Colonic mucosa (tissue), 4 donors: Measurements from ENCODE around the gene PIP5K1B. TPM values are rescaled to one million over a fixed set of nuclear protein-coding genes. Genes with fewer than 3 reads are reported as not detected.
A peak's percentile ranks its signal among the peaks of the same experiment; 100 is the strongest.

ENCODE experiments used
- DNase-seq: peaks from one replicate; pipeline ENCODE4 v3.0.0-alpha.2; 2020
- H3K27ac ChIP-seq: fragments of 200-600 bp; one replicate; pipeline ENCODE4 v1.8.0; 2021
- H3K27me3 ChIP-seq: fragments of 200-600 bp; one replicate; pipeline ENCODE4 v1.8.0; 2021
- H3K36me3 ChIP-seq: fragments of 200-600 bp; one replicate; pipeline ENCODE4 v1.8.0; 2021
- H3K4me1 ChIP-seq: fragments of 200-600 bp; one replicate; pipeline ENCODE4 v1.8.0; 2021; ENCODE audit warnings: mild to moderate bottlenecking
- H3K4me3 ChIP-seq: fragments of 200-600 bp; one replicate; pipeline ENCODE4 v1.8.0; 2021
- H3K9ac ChIP-seq, 2 donors: one replicate each; pipeline ENCODE4 v1.7.0; 2013; ENCODE audit warnings: control low read depth in 2 of 2, low read depth in 2 of 2, low read length in 2 of 2
- H3K9me3 ChIP-seq: fragments of 200-600 bp; one replicate; pipeline ENCODE4 v1.8.0; 2021
- intact Hi-C: fragments of 100-400 bp; cut with DNase I; formaldehyde crosslinking; loops from one replicate; pipeline ENCODE4 v1.14.1; 2022
- total RNA-seq, 2 donors: library from RNA; stranded (reverse); fragmentation: NEBNext Ultra II Directional in 1 of 2; extraction: Animal tissue kit (Norgen Biotek cat#: 25700) in 1 of 2; gene quantifications; one replicate each; pipeline ENCODE4 v1.2.1, GENCODE V29; 2021
- TF ChIP-seq, protein P1 (sequence below): fragments of 200-600 bp; IDR thresholded peaks from one replicate; pipeline ENCODE4 v1.8.0; 2022; ENCODE audit warnings: antibody characterized with exemption, mild to moderate bottlenecking
- donor health status: healthy.
- donor health status: DM: no; HTN: no; CAD: no.
- donor health status: DM: no; HTN: no; CAD: no.

PIP5K1B gene
- total RNA-seq, 2 donors from 2014 or later = 59.2 to 74.2 TPM

DNA sequence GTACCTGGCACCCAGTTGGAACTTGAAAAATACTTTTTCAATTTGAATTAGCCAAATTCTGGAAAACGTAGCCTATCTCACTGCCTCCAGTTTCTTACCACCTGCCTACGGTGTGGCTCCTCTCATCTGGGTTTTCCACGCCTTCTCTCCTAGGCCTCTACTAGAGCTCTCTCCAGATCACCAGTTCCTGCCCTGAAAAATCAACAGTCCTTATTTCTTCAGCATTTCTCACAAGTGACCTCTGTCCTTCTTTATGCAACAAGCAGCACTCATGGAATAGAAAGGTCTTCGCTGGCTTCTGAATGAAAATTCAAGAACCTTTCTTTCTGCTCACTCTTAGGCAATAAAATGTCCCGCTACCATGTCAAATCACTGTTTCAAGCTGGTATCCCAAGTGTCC lies 64.8 kb downstream of the PIP5K1B start:
- H3K27me3 ChIP-seq = no peaks in the 10 kb centered on the region
- no peak overlapping the region for H3K27ac ChIP-seq

DNA sequence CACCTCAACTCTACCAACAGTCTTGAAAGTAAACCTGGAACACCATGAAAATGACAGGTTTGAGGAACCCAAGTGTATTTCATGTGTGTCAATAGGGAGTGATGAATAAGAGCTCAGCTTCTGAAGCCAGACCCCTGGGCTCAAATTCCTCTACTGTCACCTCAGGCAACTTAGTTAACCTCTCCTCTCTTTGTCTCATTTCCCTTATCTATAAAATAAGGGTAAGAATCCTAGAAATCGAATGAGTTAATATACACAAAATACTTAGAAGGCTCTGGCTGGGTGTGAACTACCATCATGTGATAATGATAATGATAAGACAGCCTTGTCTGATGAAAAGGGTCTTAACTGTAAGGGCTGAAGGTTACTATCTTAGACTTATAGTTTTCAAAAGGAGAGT lies 66.3 kb downstream of the PIP5K1B start:
- TF ChIP-seq, protein P1, sequence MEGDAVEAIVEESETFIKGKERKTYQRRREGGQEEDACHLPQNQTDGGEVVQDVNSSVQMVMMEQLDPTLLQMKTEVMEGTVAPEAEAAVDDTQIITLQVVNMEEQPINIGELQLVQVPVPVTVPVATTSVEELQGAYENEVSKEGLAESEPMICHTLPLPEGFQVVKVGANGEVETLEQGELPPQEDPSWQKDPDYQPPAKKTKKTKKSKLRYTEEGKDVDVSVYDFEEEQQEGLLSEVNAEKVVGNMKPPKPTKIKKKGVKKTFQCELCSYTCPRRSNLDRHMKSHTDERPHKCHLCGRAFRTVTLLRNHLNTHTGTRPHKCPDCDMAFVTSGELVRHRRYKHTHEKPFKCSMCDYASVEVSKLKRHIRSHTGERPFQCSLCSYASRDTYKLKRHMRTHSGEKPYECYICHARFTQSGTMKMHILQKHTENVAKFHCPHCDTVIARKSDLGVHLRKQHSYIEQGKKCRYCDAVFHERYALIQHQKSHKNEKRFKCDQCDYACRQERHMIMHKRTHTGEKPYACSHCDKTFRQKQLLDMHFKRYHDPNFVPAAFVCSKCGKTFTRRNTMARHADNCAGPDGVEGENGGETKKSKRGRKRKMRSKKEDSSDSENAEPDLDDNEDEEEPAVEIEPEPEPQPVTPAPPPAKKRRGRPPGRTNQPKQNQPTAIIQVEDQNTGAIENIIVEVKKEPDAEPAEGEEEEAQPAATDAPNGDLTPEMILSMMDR = no peak
- Histone ChIP-seq H3K36me3 (no peaks in the 10 kb centered on the region), H3K9me3 (no peaks in the 10 kb centered on the region), H3K27me3 (no peaks in the 10 kb centered on the region), H3K9ac (no peak overlapping the region), H3K4me1 (no peaks in the 10 kb centered on the region), H3K4me3 (no peak overlapping the region), H3K27ac (no peak overlapping the region)
- no peak for DNase-seq
- intact Hi-C loops = no loop called here

More for the DNA sequence above, 64.8 kb downstream of the PIP5K1B start:
- intact Hi-C loops = no loop called here
- Histone ChIP-seq H3K9ac (no peak overlapping the region), H3K4me3 (no peak overlapping the region), H3K9me3 (no peaks in the 10 kb centered on the region), H3K36me3 (no peaks in the 10 kb centered on the region), H3K4me1 (no peaks in the 10 kb centered on the region)
- TF ChIP-seq, protein P1 = no peak
- no peak for DNase-seq

GRCh38 chr9:68775003-68775730 lies 70.1 kb downstream of the PIP5K1B start:
- Histone ChIP-seq H3K27me3 (no peaks in the 10 kb centered on the region), H3K4me1 (peaks cover 4% of the 10 kb centered on the region), H3K27ac (no peak overlapping the region), H3K9ac (no peak overlapping the region), H3K4me3 (no peak overlapping the region), H3K36me3 (no peaks in the 10 kb centered on the region), H3K9me3 (no peaks in the 10 kb centered on the region)
- DNase-seq = no peak
- TF ChIP-seq, protein P1 = no peak
- intact Hi-C loops = no loop called here

GRCh38 chr9:68777070-68777763 lies 72.2 kb downstream of the PIP5K1B start:
- no peak for DNase-seq
- Histone ChIP-seq H3K4me1 (peaks cover 9% of the 10 kb centered on the region), H3K4me3 (no peak overlapping the region), H3K36me3 (no peaks in the 10 kb centered on the region), H3K27me3 (no peaks in the 10 kb centered on the region), H3K9me3 (no peaks in the 10 kb centered on the region), H3K27ac (peak overlapping the region; percentile 14), H3K9ac (no peak overlapping the region)
- intact Hi-C loops = no loop called here
- TF ChIP-seq, protein P1 = no peak

GRCh38 chr9:68778635-68779034 lies 73.6 kb downstream of the PIP5K1B start:
- DNase-seq = no peak
- H3K9ac ChIP-seq = peak overlapping the region in 1 of 2 donors; percentile 86
- no peaks in the 10 kb centered on the region for H3K27me3 ChIP-seq
- TF ChIP-seq, protein P1 = no peak
- intact Hi-C loops = no loop called here
- H3K4me1 ChIP-seq = peaks cover 9% of the 10 kb centered on the region
- H3K4me3 ChIP-seq = no peak overlapping the region
- H3K9me3 ChIP-seq = no peaks in the 10 kb centered on the region
- peak overlapping the region; percentile 91 for H3K27ac ChIP-seq
- no peaks in the 10 kb centered on the region for H3K36me3 ChIP-seq
